DMS53 treated with DMSO at 0.1 percent for 48 hours (cell line): ENCODE data around the gene IGF2.

ENCODE experiments used
- DNase-seq: peaks from one replicate; lab custom pipeline; 2025; ENCODE audit not compliant: unreplicated experiment; lab: John Stamatoyannopoulos, UW

IGF2 gene

GRCh38 chr11:2093575-2094353, 45.4 kb downstream of the IGF2 start:
- no peak for DNase-seq

- DNase-seq: no peak
Observed at GRCh38 chr11:2092956-2093412, 46.2 kb downstream of the IGF2 start.

- no peak for DNase-seq
Observed at GRCh38 chr11:2092464-2092910, 46.7 kb downstream of the IGF2 start.

GRCh38 chr11:2091786-2092463, 47.3 kb downstream of the IGF2 start:
- no peak for DNase-seq

- DNase-seq: no peak
Observed at GRCh38 chr11:2091112-2091746, 48.0 kb downstream of the IGF2 start.

GRCh38 chr11:2090172-2091111, 48.7 kb downstream of the IGF2 start:
- DNase-seq: no peak

GRCh38 chr11:2089536-2090165, 49.5 kb downstream of the IGF2 start:
- DNase-seq: no peak

- no peak for DNase-seq
Observed at GRCh38 chr11:2088746-2089535, 50.2 kb downstream of the IGF2 start.

GRCh38 chr11:2088284-2088683, 50.9 kb downstream of the IGF2 start:
- DNase-seq: no peak

- no peak for DNase-seq
Observed at GRCh38 chr11:2086239-2087040, 52.7 kb downstream of the IGF2 start.

GRCh38 chr11:2085251-2086066, 53.7 kb downstream of the IGF2 start:
- DNase-seq: no peak

GRCh38 chr11:2084721-2085120, 54.5 kb downstream of the IGF2 start:
- DNase-seq: no peak
